GM12878 (cell line): ENCODE results near the gene MYO1H. TPM values are rescaled to one million over a fixed set of nuclear protein-coding genes. Genes with fewer than 3 reads are reported as not detected.

ENCODE experiments used
- ATAC-seq: fragments of 200-7000 bp; cut with Tn5 transposase; 3 replicates; pipeline ENCODE4 v1.9.1; 2020; ENCODE audit warnings: mild to moderate bottlenecking, moderate library complexity
- BruUV-seq: library from RNA; stranded (reverse); fragments of 400-500 nt; replicated peaks from 2 replicates; lab custom pipeline; 2021; lab: Mats Ljungman, UMichigan
- CTCF ChIA-PET: fragments of 300-600 bp; sonication (Branson Sonifier 250); formaldehyde crosslinking; extraction: SDS; loops from one replicate; lab custom pipeline; 2021; ENCODE audit warnings: inconsistent platforms; lab: Yijun Ruan, JAX
- POLR2A ChIA-PET: fragments of 350-600 bp; formaldehyde crosslinking; extraction: SDS; loops from one replicate; lab custom pipeline; 2021; ENCODE audit warnings: inconsistent platforms; lab: Charles Lee
- RAD21 ChIA-PET: fragments of 300-600 bp; sonication (Branson Sonifier 250); formaldehyde crosslinking; loops from one replicate; lab custom pipeline; 2023; ENCODE audit warnings: antibody characterized with exemption; ENCODE audit not compliant: unreplicated experiment; lab: Charles Lee
- SMC1A ChIA-PET: fragments of 300-600 bp; sonication (Branson Sonifier 250); formaldehyde crosslinking; loops from one replicate; lab custom pipeline; 2023; ENCODE audit not compliant: unreplicated experiment, uncharacterized antibody; lab: Charles Lee
- DNase-seq: peaks from one replicate; pipeline ENCODE4 v3.0.0-alpha.2; 2011; ENCODE audit warnings: low read depth, low spot score
- FAIRE-seq: peaks from 3 replicates; lab custom pipeline; 2011; peaks lifted over from hg19 to GRCh38; lab: Jason Lieb, UNC
- H2AFZ ChIP-seq: 2 replicates; pipeline ENCODE4 v1.6.0; 2011; ENCODE audit warnings: low read depth, low read length, control low read depth; ENCODE audit not compliant: control insufficient read depth
- H3K27ac ChIP-seq: 2 replicates; pipeline ENCODE4 v1.5.1; 2011; ENCODE audit warnings: control low read depth; ENCODE audit not compliant: control insufficient read depth, insufficient read depth
- H3K27me3 ChIP-seq, 2 experiments: replicated peaks in 1 of 2; 2 replicates each; pipeline versions ENCODE4 v1.6.0 to v1.6.1; 2011; ENCODE audit warnings: low read length in 1 of 2; ENCODE audit not compliant: control insufficient read depth in 2 of 2, insufficient read depth in 2 of 2
- H3K36me3 ChIP-seq, 2 experiments: 2 replicates each; pipeline ENCODE4 v1.5.1; 2011; ENCODE audit warnings: low read length in 1 of 2; ENCODE audit not compliant: control insufficient read depth in 2 of 2, insufficient read depth in 2 of 2
- H3K4me1 ChIP-seq: 2 replicates; pipeline ENCODE4 v1.6.1; 2011; ENCODE audit warnings: mild to moderate bottlenecking, low read length, moderate library complexity, mixed read lengths; ENCODE audit not compliant: control insufficient read depth, insufficient read depth
- H3K4me2 ChIP-seq: 2 replicates; pipeline ENCODE4 v1.6.0; 2011; ENCODE audit warnings: control low read depth; ENCODE audit not compliant: control insufficient read depth, insufficient read depth
- H3K4me3 ChIP-seq: fragments of 200-600 bp; sonication (generic); 2 replicates; pipeline ENCODE4 v1.5.1; 2016
- H3K79me2 ChIP-seq: 2 replicates; pipeline ENCODE4 v1.6.0; 2011; ENCODE audit warnings: low read length; ENCODE audit not compliant: control insufficient read depth, insufficient read depth
- H3K9ac ChIP-seq: 2 replicates; pipeline ENCODE4 v1.8.0; 2011; ENCODE audit warnings: low read length, control low read depth, mixed read lengths; ENCODE audit not compliant: control insufficient read depth, insufficient read depth
- H3K9me3 ChIP-seq: replicated peaks from 3 replicates; pipeline ENCODE4 v1.5.1; 2011; ENCODE audit warnings: mild to moderate bottlenecking, low read length; ENCODE audit not compliant: control insufficient read depth, insufficient read depth
- H4K20me1 ChIP-seq: 2 replicates; pipeline ENCODE4 v1.6.0; 2011; ENCODE audit not compliant: control insufficient read depth, insufficient read depth
- BMI1 ChIP-seq: fragments of 450-650 bp; IDR thresholded peaks from 2 replicates; pipeline ENCODE4 v1.6.1; 2016; ENCODE audit warnings: mild to moderate bottlenecking, moderate library complexity, borderline replicate concordance
- CBFB ChIP-seq: IDR thresholded peaks from 2 replicates; pipeline ENCODE4 v1.6.1; 2016; ENCODE audit warnings: antibody characterized with exemption, low read depth
- CBX5 ChIP-seq: sonication (generic); IDR thresholded peaks from 2 replicates; pipeline ENCODE4 v1.6.1; 2016; ENCODE audit warnings: low read depth, moderate library complexity, mild to moderate bottlenecking, inconsistent platforms
- CREB1 ChIP-seq: IDR thresholded peaks from 2 replicates; pipeline ENCODE4 v1.6.1; 2012; ENCODE audit warnings: low read depth, mild to moderate bottlenecking, inconsistent platforms
- EP300 ChIP-seq, 2 experiments: fragments of 150-350 bp in 1 of 2; IDR thresholded peaks; 2 replicates each; pipeline ENCODE4 v1.6.1; 2011 to 2012; ENCODE audit warnings: low read depth in 2 of 2, low read length in 2 of 2, borderline replicate concordance in 1 of 2, improper control_type of control experiment in 1 of 2, inconsistent platforms in 1 of 2; ENCODE audit not compliant: control insufficient read depth in 1 of 2
- HDAC6 ChIP-seq: fragments of 200-600 bp; sonication (generic); IDR thresholded peaks from one replicate; pipeline ENCODE4 v1.8.0; 2017; ENCODE audit warnings: antibody characterized with exemption; ENCODE audit not compliant: unreplicated experiment
- JUNB ChIP-seq: IDR thresholded peaks from 2 replicates; pipeline ENCODE4 v1.6.1; 2016; ENCODE audit warnings: antibody characterized with exemption, mild to moderate bottlenecking
- MTA3 ChIP-seq: IDR thresholded peaks from 2 replicates; pipeline ENCODE4 v1.6.1; 2012; ENCODE audit warnings: low read length, inconsistent platforms, borderline replicate concordance
- RELA ChIP-seq: fragments of 450-650 bp; IDR thresholded peaks from 2 replicates; pipeline ENCODE4 v1.8.0; 2014; ENCODE audit warnings: borderline replicate concordance; ENCODE audit not compliant: partially characterized antibody
- SIX5 ChIP-seq: IDR thresholded peaks from 2 replicates; pipeline ENCODE4 v1.6.1; 2011; ENCODE audit warnings: mild to moderate bottlenecking, low read depth, low read length, moderate library complexity; ENCODE audit not compliant: severe bottlenecking
- TCF7 ChIP-seq: IDR thresholded peaks from 2 replicates; pipeline ENCODE4 v1.6.1; 2014; ENCODE audit warnings: antibody characterized with exemption, borderline replicate concordance
- WGBS: methylation state at CpG from one replicate; pipeline ENCODE4 v1.1.6; 2016; ENCODE audit warnings: low lambda C conversion rate; ENCODE audit not compliant: insufficient replicate concordance, insufficient coverage; ENCODE audit errors: missing lambda C conversion rate; 5-methylcytosine and 5-hydroxymethylcytosine counted together
- in situ Hi-C: fragments of 300-500 bp; cut with MboI; formaldehyde crosslinking; loops from 9 replicates; pipeline ENCODE4 v1.14.3; 2018; ENCODE audit warnings: mixed read lengths
- intact Hi-C: fragments of 100-400 bp; cut with micrococcal nuclease; formaldehyde crosslinking; loops from one replicate; pipeline ENCODE4 v1.14.2; 2022; ENCODE audit not compliant: unreplicated experiment
- polyA plus RNA-seq, 11 experiments: library from polyadenylated mRNA; depleted of rRNA in 4 of 11; unstranded in 6 of 11; stranded (reverse) in 5 of 11; fragments of >200 nt; fragmentation: Nextera tagmentation in 4 of 11; fragmentation: Illumina TruSeq in 1 of 11; extraction: Ambion mirVana in 4 of 11; extraction: Trizol in 1 of 11; gene quantifications; 1 replicate in 1 of 11; 2 replicates in 10 of 11; pipeline versions ENCODE4 v1.2.1 to v1.2.3, GENCODE V29; 2011 to 2016; ENCODE audit warnings: inconsistent platforms in 2 of 11, missing spikeins in 2 of 11, low read depth in 1 of 11
- total RNA-seq, 4 experiments: library from RNA; depleted of rRNA in 3 of 4; stranded (reverse); fragments of >200 nt in 3 of 4; fragmentation: Illumina TruSeq in 1 of 4; extraction: Trizol in 1 of 4; gene quantifications; 2 replicates each; pipeline versions ENCODE4 v1.2.1 to v1.2.3, GENCODE V29; 2013 to 2021

Gene MYO1H
- total and polyA plus RNA-seq, 10 of the 15 experiments (the other 5 are each of a cell fraction or from before 2014, with no cell fraction given) = 0.05 TPM; not detected in 9

GRCh38 chr12:109305547-109305946, 42.2 kb upstream of the MYO1H start:
- no peak overlapping the region for H3K4me2 ChIP-seq
- no TSS peak for BruUV-seq
- no peaks in the 10 kb centered on the region for H3K4me1 ChIP-seq
- H3K27ac ChIP-seq = no peak overlapping the region
- no peak overlapping the region for H3K4me3 ChIP-seq
- peaks cover 12 to 14% of the 10 kb centered on the region in 2 experiments for H3K27me3 ChIP-seq
- ATAC-seq = no peak
- no peaks in the 10 kb centered on the region for H4K20me1 ChIP-seq
- TF ChIP-seq MTA3 = no peak
- no peak for TF ChIP-seq CBX5
- TF ChIP-seq TCF7 = no peak
- no peak for TF ChIP-seq HDAC6
- no peak for TF ChIP-seq RELA
- no peak for TF ChIP-seq EP300 (IDR thresholded peaks at IDR 0.05; ENCODE audit: borderline replicate concordance in 1 of 2, control insufficient read depth in 1 of 2, low read depth in 2 of 2, low read length in 2 of 2)
- no peak for TF ChIP-seq BMI1
- TF ChIP-seq SIX5 = no peak
- TF ChIP-seq CREB1 = no peak
- no peak for TF ChIP-seq CBFB
- TF ChIP-seq JUNB = no peak
- TF ChIP-seq, all 136 proteins: peak for 0
- intact Hi-C loops (no loop called here), in situ Hi-C loops (no loop called here)
- SMC1A ChIA-PET = no interaction called here
- POLR2A ChIA-PET = no interaction called here
- RAD21 ChIA-PET = no interaction called here
- Histone ChIP-seq H3K9ac (no peak overlapping the region), H2AFZ (no peak overlapping the region), H3K36me3 (no peaks in the 10 kb centered on the region), H3K9me3 (no peaks in the 10 kb centered on the region), H3K79me2 (no peaks in the 10 kb centered on the region)
- 63% methylated on average over 6 of the region's 6 CpGs for WGBS
- CTCF ChIA-PET = no interaction called here
- FAIRE-seq = no peak
- no peak for DNase-seq
